Esophagus muscularis mucosa (tissue), 4 donors: ENCODE data around the gene ZNF627. TPM values are rescaled to one million over a fixed set of nuclear protein-coding genes. Genes with fewer than 3 reads are reported as not detected.

ENCODE experiments used
- DNase-seq: peaks from one replicate; pipeline ENCODE4 v3.0.0-alpha.2; 2017; ENCODE audit errors: extremely low spot score
- H3K27ac ChIP-seq, 4 donors: fragments of 200-600 bp; sonication (generic); replicated peaks in 1 of 4; 1 replicate in 3 of 4; 2 replicates in 1 of 4; pipeline ENCODE4 v1.5.1; 2016 to 2019; ENCODE audit warnings: mild to moderate bottlenecking in 1 of 4
- H3K27me3 ChIP-seq, 4 donors: fragments of 200-600 bp; sonication (generic); one replicate each; pipeline versions ENCODE4 v1.5.1 to v1.6.0; 2016 to 2019
- H3K36me3 ChIP-seq, 4 donors: fragments of 200-600 bp; sonication (generic); one replicate each; pipeline ENCODE4 v1.5.1; 2016 to 2019
- H3K4me1 ChIP-seq, 4 donors: fragments of 200-600 bp; sonication (generic); one replicate each; pipeline ENCODE4 v1.5.1; 2016 to 2019
- H3K4me3 ChIP-seq, 4 donors: fragments of 200-600 bp; sonication (generic); 1 replicate in 2 of 4; 2 replicates in 2 of 4; pipeline ENCODE4 v1.5.1; 2016 to 2019; ENCODE audit warnings: mild to moderate bottlenecking in 4 of 4, moderate library complexity in 1 of 4
- H3K9me3 ChIP-seq, 4 donors: fragments of 200-600 bp; sonication (generic); 1 replicate in 3 of 4; 2 replicates in 1 of 4; pipeline ENCODE4 v1.5.1; 2016 to 2019
- EP300 ChIP-seq: sonication (generic); formaldehyde crosslinking; IDR thresholded peaks from one replicate; pipeline ENCODE4 v1.6.1; 2017; ENCODE audit warnings: antibody characterized with exemption
- POLR2A ChIP-seq: fragments of 450-650 bp; IDR thresholded peaks from one replicate; pipeline ENCODE4 v1.6.1; 2017; ENCODE audit warnings: antibody characterized with exemption, moderate library complexity, mild to moderate bottlenecking, low read depth
- POLR2AphosphoS5 ChIP-seq, 2 donors: sonication (generic); formaldehyde crosslinking; IDR thresholded peaks; one replicate each; pipeline ENCODE4 v1.6.1; 2017; ENCODE audit warnings: antibody characterized with exemption in 2 of 2
- WGBS: methylation state at CpG from one replicate; pipeline ENCODE4 v1.1.5; 2018; 5-methylcytosine and 5-hydroxymethylcytosine counted together
- intact Hi-C: fragments of 100-400 bp; cut with DNase I; formaldehyde crosslinking; loops from one replicate; pipeline ENCODE4 v1.15.1; 2023
- total RNA-seq, 4 donors: library from RNA; depleted of rRNA; stranded (reverse); fragments of >200 nt; gene quantifications; one replicate each; pipeline versions ENCODE4 v1.1.0 to v1.2.1, GENCODE V29; 2016
- TF ChIP-seq, protein P1 (sequence below), 3 experiments: fragments of 200-600 bp in 2 of 3; fragments of 450-650 bp in 1 of 3; sonication (generic) in 2 of 3; IDR thresholded peaks; one replicate each; pipeline ENCODE4 v1.5.1; 2017 to 2019; ENCODE audit warnings: antibody characterized with exemption in 3 of 3, mild to moderate bottlenecking in 2 of 3, moderate library complexity in 1 of 3

ZNF627 gene
- total RNA-seq, 4 donors from 2014 or later: 7.8 to 10.2 (median 7.9) TPM

DNA sequence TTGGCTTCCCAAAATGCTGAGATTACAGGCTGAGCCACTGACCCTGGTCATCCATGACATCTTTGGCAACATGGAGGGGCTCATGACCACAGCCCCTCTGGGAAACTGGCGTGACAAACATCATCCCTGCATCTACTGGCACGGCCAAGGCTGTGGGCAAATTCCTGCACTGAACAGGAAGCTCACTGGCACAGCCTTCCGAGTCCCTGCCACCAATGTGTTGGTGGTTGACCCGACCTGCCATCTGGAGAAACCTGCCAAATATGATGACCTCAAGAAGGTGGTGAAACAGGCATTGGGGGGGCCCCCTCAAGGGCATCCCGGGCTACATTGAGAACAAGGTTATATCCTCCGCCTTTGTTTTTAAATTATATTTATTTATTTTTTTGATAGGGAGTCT, 11.0 kb upstream of the ZNF627 start:
- H3K4me1 ChIP-seq: peaks cover 0 to 11% (median 5%) of the 10 kb centered on the region in 4 donors
- no peaks in the 10 kb centered on the region for H3K36me3 ChIP-seq
- 64% methylated on average over 6 of the region's 6 CpGs for WGBS
- no peak overlapping the region for H3K27ac ChIP-seq
- no peaks in the 10 kb centered on the region for H3K27me3 ChIP-seq
- no peak overlapping the region for H3K4me3 ChIP-seq
- DNase-seq: no peak
- intact Hi-C loops: loop anchor here (5.0 kb wide), 1 partner anchor 294 kb away; no protein-coding TSS in a partner anchor
- no peaks in the 10 kb centered on the region for H3K9me3 ChIP-seq
- no peak for TF ChIP-seq EP300
- no peak for TF ChIP-seq POLR2AphosphoS5 (IDR thresholded peaks at IDR 0.05)
- TF ChIP-seq, protein P1, sequence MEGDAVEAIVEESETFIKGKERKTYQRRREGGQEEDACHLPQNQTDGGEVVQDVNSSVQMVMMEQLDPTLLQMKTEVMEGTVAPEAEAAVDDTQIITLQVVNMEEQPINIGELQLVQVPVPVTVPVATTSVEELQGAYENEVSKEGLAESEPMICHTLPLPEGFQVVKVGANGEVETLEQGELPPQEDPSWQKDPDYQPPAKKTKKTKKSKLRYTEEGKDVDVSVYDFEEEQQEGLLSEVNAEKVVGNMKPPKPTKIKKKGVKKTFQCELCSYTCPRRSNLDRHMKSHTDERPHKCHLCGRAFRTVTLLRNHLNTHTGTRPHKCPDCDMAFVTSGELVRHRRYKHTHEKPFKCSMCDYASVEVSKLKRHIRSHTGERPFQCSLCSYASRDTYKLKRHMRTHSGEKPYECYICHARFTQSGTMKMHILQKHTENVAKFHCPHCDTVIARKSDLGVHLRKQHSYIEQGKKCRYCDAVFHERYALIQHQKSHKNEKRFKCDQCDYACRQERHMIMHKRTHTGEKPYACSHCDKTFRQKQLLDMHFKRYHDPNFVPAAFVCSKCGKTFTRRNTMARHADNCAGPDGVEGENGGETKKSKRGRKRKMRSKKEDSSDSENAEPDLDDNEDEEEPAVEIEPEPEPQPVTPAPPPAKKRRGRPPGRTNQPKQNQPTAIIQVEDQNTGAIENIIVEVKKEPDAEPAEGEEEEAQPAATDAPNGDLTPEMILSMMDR (IDR thresholded peaks at IDR 0.05): no peak
- TF ChIP-seq POLR2A: no peak

DNA sequence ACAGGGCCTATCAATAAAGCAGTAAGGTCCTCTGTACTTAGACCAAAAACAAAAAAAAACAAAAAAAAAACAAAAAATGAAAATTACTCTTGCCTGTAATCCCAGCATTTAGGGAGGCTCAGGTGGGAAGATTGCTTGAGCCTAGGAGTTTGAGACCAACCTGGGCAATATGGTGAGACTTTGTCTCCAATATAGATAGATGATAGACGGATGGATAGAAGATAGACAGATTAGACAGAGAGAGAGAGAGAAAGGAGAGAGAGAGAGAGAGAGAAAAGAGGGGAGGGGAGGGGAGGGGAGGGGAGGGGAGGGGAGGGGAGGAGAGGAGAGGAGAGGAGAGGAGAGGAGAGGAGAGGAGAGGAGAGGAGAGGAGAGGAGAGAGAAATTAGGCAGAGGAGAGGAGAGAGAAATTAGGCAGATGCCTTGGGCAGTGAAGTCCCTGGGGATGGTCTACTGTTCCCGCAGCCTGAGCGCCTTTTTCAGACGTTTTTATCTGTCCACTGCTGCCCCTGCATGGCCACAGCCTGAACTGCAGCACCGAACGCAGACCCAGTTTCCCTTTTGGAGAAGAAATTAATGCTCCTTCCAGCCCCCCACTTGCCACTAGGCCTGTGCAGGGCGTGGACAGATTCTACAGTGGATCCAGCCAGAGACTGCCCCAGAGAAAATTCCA, 9.8 kb upstream of the ZNF627 start:
- TF ChIP-seq POLR2AphosphoS5 (IDR thresholded peaks at IDR 0.05): peak in 1 of 2 donors; percentile 48
- TF ChIP-seq POLR2A: no peak
- no peak for TF ChIP-seq EP300
- TF ChIP-seq, protein P1 (IDR thresholded peaks at IDR 0.05): peak; percentile 82 to 97 (median 91)
- H3K36me3 ChIP-seq: no peaks in the 10 kb centered on the region
- WGBS: 5% methylated on average over 7 of the region's 7 CpGs
- no peaks in the 10 kb centered on the region for H3K9me3 ChIP-seq
- H3K27me3 ChIP-seq: no peaks in the 10 kb centered on the region
- H3K4me1 ChIP-seq: peaks cover 0 to 5% (median 2%) of the 10 kb centered on the region in 4 donors
- H3K27ac ChIP-seq: no peak overlapping the region
- intact Hi-C loops: loop anchor here (1.0 to 5.0 kb wide), 2 partner anchors 91 to 295 kb away; no protein-coding TSS in a partner anchor
- H3K4me3 ChIP-seq: no peak overlapping the region
- DNase-seq: peak; percentile 93

DNA sequence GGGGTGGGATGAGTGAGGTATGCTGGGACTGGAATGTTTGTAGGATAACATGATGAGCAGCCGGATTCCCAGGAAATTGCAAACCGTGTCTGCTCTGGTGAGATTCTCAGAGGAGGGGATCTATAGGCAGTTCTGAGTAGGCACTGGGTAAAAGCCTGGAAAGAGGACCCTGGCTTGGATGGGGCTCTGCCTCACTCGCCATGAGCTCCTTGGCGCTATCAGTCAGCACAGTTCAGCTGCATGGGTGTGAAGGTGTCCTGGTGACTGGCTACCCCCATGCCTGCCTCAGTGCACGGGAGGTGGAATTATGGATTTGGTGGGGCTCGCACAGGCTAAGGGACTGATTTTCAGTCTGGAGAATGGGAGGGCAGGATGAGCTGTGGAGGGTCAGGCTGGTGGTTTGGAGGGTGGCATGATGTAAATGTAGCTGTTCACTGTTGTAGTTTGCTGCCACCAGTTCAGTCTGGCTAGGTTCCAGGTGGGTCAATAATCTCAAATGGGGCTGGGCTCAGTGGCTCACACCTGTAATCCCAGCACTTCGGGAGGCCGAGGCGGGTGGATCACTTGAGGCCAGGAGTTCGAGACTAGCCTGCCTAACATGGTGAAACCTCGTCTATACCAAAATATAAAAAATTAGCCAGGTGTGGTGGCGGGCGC, 9.2 kb upstream of the ZNF627 start:
- intact Hi-C loops: loop anchor here (1.0 to 5.0 kb wide), 2 partner anchors 92 to 296 kb away; no protein-coding TSS in a partner anchor
- Histone ChIP-seq H3K27ac (no peak overlapping the region), H3K36me3 (no peaks in the 10 kb centered on the region), H3K9me3 (no peaks in the 10 kb centered on the region), H3K4me1 (peaks cover 0 to 5% (median 2%) of the 10 kb centered on the region in 4 donors), H3K27me3 (no peaks in the 10 kb centered on the region), H3K4me3 (no peak overlapping the region)
- TF ChIP-seq POLR2A (no peak), POLR2AphosphoS5 (IDR thresholded peaks at IDR 0.05) (no peak), EP300 (no peak)
- TF ChIP-seq, protein P1 (IDR thresholded peaks at IDR 0.05): no peak
- no peak for DNase-seq
- 67% methylated on average over 13 of the region's 13 CpGs for WGBS

DNA sequence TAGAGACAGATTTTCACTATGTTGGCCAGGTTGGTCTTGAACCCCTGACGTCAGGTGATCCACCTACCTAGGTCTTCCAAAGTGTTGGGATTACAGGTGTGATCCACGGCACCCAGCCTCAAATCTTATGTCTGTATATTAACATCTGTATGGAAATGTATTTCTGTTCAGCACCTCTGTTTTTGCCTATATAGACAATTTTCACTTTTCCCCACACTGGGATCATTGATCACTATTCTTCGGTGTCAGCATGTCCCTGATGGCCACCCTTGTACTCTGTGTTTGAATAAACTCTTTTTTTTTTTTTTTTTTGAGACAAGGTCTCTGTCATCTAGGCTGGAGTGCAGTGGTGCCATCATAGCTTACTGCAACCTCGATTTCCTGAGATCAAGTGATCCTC, 3.2 kb upstream of the ZNF627 start:
- no peaks in the 10 kb centered on the region for H3K27me3 ChIP-seq
- no peak overlapping the region for H3K27ac ChIP-seq
- TF ChIP-seq POLR2A (no peak), EP300 (no peak), POLR2AphosphoS5 (IDR thresholded peaks at IDR 0.05) (no peak)
- TF ChIP-seq, protein P1 (IDR thresholded peaks at IDR 0.05): no peak
- H3K9me3 ChIP-seq: no peaks in the 10 kb centered on the region
- H3K4me3 ChIP-seq: no peak overlapping the region
- peaks cover 10 to 21% (median 19%) of the 10 kb centered on the region in 4 donors for H3K4me1 ChIP-seq
- 80% methylated on average over 4 of the region's 4 CpGs for WGBS
- intact Hi-C loops: no loop called here
- no peak for DNase-seq
- no peaks in the 10 kb centered on the region for H3K36me3 ChIP-seq
